Neural cell (in vitro differentiated cells): ENCODE data around the gene KRT16. TPM values are rescaled to one million over a fixed set of nuclear protein-coding genes. Genes with fewer than 3 reads are reported as not detected.

Experiments
- H2AFZ ChIP-seq: fragments of 200-600, 300-800 bp; sonication (generic), shearing (Covaris generic); 2 replicates; pipeline ENCODE4 v1.6.0; 2014; ENCODE audit warnings: low read depth, mild to moderate bottlenecking, antibody characterized with exemption, low read length, moderate library complexity
- H3F3A ChIP-seq: fragments of 200-600 bp; shearing (Covaris generic); 2 replicates; pipeline ENCODE4 v1.6.1; 2016; ENCODE audit warnings: mild to moderate bottlenecking, moderate library complexity, mixed read lengths, antibody characterized with exemption, low read length; ENCODE audit not compliant: insufficient read depth, poor library complexity, severe bottlenecking
- H3K27ac ChIP-seq: fragments of 200-600, 300-800 bp; sonication (generic), shearing (Covaris generic); 2 replicates; pipeline ENCODE4 v1.5.1; 2014; ENCODE audit warnings: mild to moderate bottlenecking, low read length, moderate library complexity
- H3K27me3 ChIP-seq: fragments of 300-800, 200-600 bp; sonication (generic), shearing (Covaris generic); 2 replicates; pipeline ENCODE4 v1.6.0; 2014; ENCODE audit warnings: mild to moderate bottlenecking, low read depth, low read length, moderate library complexity; ENCODE audit not compliant: insufficient read depth
- H3K36me3 ChIP-seq: fragments of 300-800, 200-600 bp; sonication (generic), shearing (Covaris generic); 2 replicates; pipeline ENCODE4 v1.5.1; 2014; ENCODE audit warnings: mild to moderate bottlenecking, antibody characterized with exemption, low read length, moderate library complexity; ENCODE audit not compliant: insufficient read depth
- H3K4me2 ChIP-seq: fragments of 300-800, 200-600 bp; sonication (generic), shearing (Covaris generic); 2 replicates; pipeline ENCODE4 v1.6.0; 2014; ENCODE audit warnings: mild to moderate bottlenecking, low read length
- H3K4me3 ChIP-seq: fragments of 300-800, 200-600 bp; sonication (generic), shearing (Covaris generic); 2 replicates; pipeline ENCODE4 v1.5.1; 2014; ENCODE audit warnings: mild to moderate bottlenecking, low read length, moderate library complexity
- H3K79me2 ChIP-seq: fragments of 200-600 bp; shearing (Covaris generic); replicated peaks from 2 replicates; pipeline ENCODE4 v1.6.0; 2014; ENCODE audit warnings: mild to moderate bottlenecking, low read length, moderate library complexity; ENCODE audit not compliant: insufficient read depth
- H3K9ac ChIP-seq: fragments of 300-800, 200-600 bp; sonication (generic), shearing (Covaris generic); 2 replicates; pipeline ENCODE4 v1.6.1; 2016; ENCODE audit warnings: mild to moderate bottlenecking, low read length, mixed read lengths
- H3K9me2 ChIP-seq: fragments of 200-600 bp; shearing (Covaris generic); 2 replicates; pipeline ENCODE4 v1.6.1; 2016; ENCODE audit warnings: mild to moderate bottlenecking, low read length, mixed read lengths; ENCODE audit not compliant: insufficient read depth
- H3K9me3 ChIP-seq: fragments of 200-600, 300-800 bp; sonication (generic), shearing (Covaris generic); 2 replicates; pipeline ENCODE4 v1.6.1; 2016; ENCODE audit warnings: mild to moderate bottlenecking, mixed run types, low read length, moderate library complexity, mixed read lengths
- H4K20me1 ChIP-seq: fragments of 200-600 bp; shearing (Covaris generic); 2 replicates; pipeline ENCODE4 v1.6.1; 2016; ENCODE audit warnings: mild to moderate bottlenecking, mixed run types; ENCODE audit not compliant: insufficient read depth
- EP300 ChIP-seq: fragments of 450-650 bp; conservative IDR thresholded peaks from 2 replicates; pipeline ENCODE4 v1.6.1; 2014; ENCODE audit warnings: antibody characterized with exemption, mild to moderate bottlenecking, moderate library complexity; ENCODE audit not compliant: poor library complexity, severe bottlenecking
- EZH2 ChIP-seq: fragments of 200-600, 300-800 bp; shearing (Covaris generic), sonication (generic); IDR thresholded peaks from 2 replicates; pipeline ENCODE4 v1.6.1; 2014; ENCODE audit warnings: antibody characterized with exemption, low read length, borderline replicate concordance, mild to moderate bottlenecking; ENCODE audit not compliant: insufficient read depth, poor library complexity, severe bottlenecking
- MXI1 ChIP-seq: fragments of 450-650 bp; conservative IDR thresholded peaks from 2 replicates; pipeline ENCODE4 v1.6.1; 2014; ENCODE audit warnings: antibody characterized with exemption, mild to moderate bottlenecking; ENCODE audit not compliant: poor library complexity, severe bottlenecking
- POLR2AphosphoS5 ChIP-seq: IDR thresholded peaks from 2 replicates; pipeline ENCODE4 v1.6.1; 2012
- RAD21 ChIP-seq: fragments of 450-650 bp; conservative IDR thresholded peaks from 2 replicates; pipeline ENCODE4 v1.6.1; 2014; ENCODE audit warnings: antibody characterized with exemption, mild to moderate bottlenecking, moderate library complexity
- REST ChIP-seq: IDR thresholded peaks from 2 replicates; pipeline ENCODE4 v1.6.1; 2012; ENCODE audit warnings: borderline replicate concordance
- SMC3 ChIP-seq: fragments of 450-650 bp; conservative IDR thresholded peaks from 2 replicates; pipeline ENCODE4 v1.6.1; 2014; ENCODE audit warnings: antibody characterized with exemption, mild to moderate bottlenecking, moderate library complexity; ENCODE audit not compliant: poor library complexity
- TAF1 ChIP-seq: IDR thresholded peaks from 2 replicates; pipeline ENCODE4 v1.6.1; 2012; ENCODE audit warnings: low read depth
- polyA plus RNA-seq: library from polyadenylated mRNA; depleted of rRNA; stranded (reverse); fragments of >200 nt; gene quantifications from 2 replicates; pipeline ENCODE4 v1.2.3, GENCODE V29; 2014
- TF ChIP-seq, protein P1 (sequence below): fragments of 450-650 bp; IDR thresholded peaks from 2 replicates; pipeline ENCODE4 v1.5.1; 2014; ENCODE audit warnings: antibody characterized with exemption, mild to moderate bottlenecking, moderate library complexity; ENCODE audit not compliant: poor library complexity, severe bottlenecking

KRT16 gene
- polyA plus RNA-seq, 1 donor from 2014 or later = not detected

DNA sequence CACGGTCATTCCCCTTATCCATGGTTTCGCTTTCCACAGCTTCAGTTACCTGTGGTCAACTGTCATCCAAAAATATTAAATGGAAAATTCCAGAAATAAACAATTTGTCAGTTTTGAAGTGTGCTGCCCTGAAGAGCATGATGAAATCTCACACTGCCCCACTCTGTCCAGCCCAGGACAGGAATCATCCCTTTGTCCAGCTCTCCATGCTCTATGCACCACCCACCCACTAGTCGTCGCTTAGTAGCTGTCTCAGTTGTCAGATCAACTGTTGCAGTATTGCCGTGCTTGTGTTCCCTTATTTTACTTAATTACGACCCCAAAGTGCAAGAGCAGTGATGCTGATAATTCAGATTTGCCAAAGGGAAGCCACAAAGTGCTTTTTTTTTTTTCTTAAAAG lies 51.0 kb downstream of the KRT16 start:
- H3K79me2 ChIP-seq = no peaks in the 10 kb centered on the region
- H3F3A ChIP-seq = no peaks in the 10 kb centered on the region
- H3K9ac ChIP-seq = no peak overlapping the region
- H3K27ac ChIP-seq = no peak overlapping the region
- no peaks in the 10 kb centered on the region for H3K36me3 ChIP-seq
- no peak overlapping the region for H3K4me3 ChIP-seq
- no peaks in the 10 kb centered on the region for H3K27me3 ChIP-seq
- no peaks in the 10 kb centered on the region for H4K20me1 ChIP-seq
- no peaks in the 10 kb centered on the region for H3K9me2 ChIP-seq
- no peak overlapping the region for H2AFZ ChIP-seq
- no peak overlapping the region for H3K4me2 ChIP-seq
- H3K9me3 ChIP-seq = no peaks in the 10 kb centered on the region
- no peak for TF ChIP-seq MXI1
- TF ChIP-seq TAF1 = no peak
- TF ChIP-seq, protein P1, sequence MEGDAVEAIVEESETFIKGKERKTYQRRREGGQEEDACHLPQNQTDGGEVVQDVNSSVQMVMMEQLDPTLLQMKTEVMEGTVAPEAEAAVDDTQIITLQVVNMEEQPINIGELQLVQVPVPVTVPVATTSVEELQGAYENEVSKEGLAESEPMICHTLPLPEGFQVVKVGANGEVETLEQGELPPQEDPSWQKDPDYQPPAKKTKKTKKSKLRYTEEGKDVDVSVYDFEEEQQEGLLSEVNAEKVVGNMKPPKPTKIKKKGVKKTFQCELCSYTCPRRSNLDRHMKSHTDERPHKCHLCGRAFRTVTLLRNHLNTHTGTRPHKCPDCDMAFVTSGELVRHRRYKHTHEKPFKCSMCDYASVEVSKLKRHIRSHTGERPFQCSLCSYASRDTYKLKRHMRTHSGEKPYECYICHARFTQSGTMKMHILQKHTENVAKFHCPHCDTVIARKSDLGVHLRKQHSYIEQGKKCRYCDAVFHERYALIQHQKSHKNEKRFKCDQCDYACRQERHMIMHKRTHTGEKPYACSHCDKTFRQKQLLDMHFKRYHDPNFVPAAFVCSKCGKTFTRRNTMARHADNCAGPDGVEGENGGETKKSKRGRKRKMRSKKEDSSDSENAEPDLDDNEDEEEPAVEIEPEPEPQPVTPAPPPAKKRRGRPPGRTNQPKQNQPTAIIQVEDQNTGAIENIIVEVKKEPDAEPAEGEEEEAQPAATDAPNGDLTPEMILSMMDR = no peak
- TF ChIP-seq REST = no peak
- no peak for TF ChIP-seq EZH2
- no peak for TF ChIP-seq SMC3
- TF ChIP-seq EP300 = no peak
- no peak for TF ChIP-seq POLR2AphosphoS5
- no peak for TF ChIP-seq RAD21

Other genes with a start within 250 kb of the KRT16 start
- not detected in 2 replicates for gene KRT33B, start 243.0 kb downstream of the KRT16 start, polyA plus RNA-seq
- gene KRT34, start 230.5 kb downstream of the KRT16 start, polyA plus RNA-seq = not detected in 2 replicates
- not detected in 2 replicates for gene KRT31, start 215.2 kb downstream of the KRT16 start, polyA plus RNA-seq
- not detected in 2 replicates for gene KRT37, start 188.2 kb downstream of the KRT16 start, polyA plus RNA-seq
- gene KRT38, start 171.8 kb downstream of the KRT16 start, polyA plus RNA-seq = not detected in 2 replicates
- gene KRT32, start 145.4 kb downstream of the KRT16 start, polyA plus RNA-seq = not detected in 2 replicates
- not detected in 2 replicates for gene KRT35, start 131.6 kb downstream of the KRT16 start, polyA plus RNA-seq
- not detected in 2 replicates for gene KRT36, start 122.9 kb downstream of the KRT16 start, polyA plus RNA-seq
- not detected in 2 replicates for gene KRT13, start 107.2 kb downstream of the KRT16 start, polyA plus RNA-seq
- 0.09 TPM in 1 of 2 replicates, not detected in the other for gene KRT15, start 93.9 kb downstream of the KRT16 start, polyA plus RNA-seq
- gene KRT19, start 84.5 kb downstream of the KRT16 start, polyA plus RNA-seq = 0.56 and 1.6 TPM in 2 replicates
- gene KRT9, start 40.7 kb downstream of the KRT16 start, polyA plus RNA-seq = not detected in 2 replicates
- not detected in 2 replicates for gene KRT14, start 25.9 kb downstream of the KRT16 start, polyA plus RNA-seq
- gene KRT17, start 11.8 kb upstream of the KRT16 start, polyA plus RNA-seq = 0.78 TPM in 1 of 2 replicates, not detected in the other
- 257 and 258 TPM in 2 replicates for gene EIF1, start 76.1 kb upstream of the KRT16 start, polyA plus RNA-seq
- not detected in 2 replicates for gene GAST, start 99.6 kb upstream of the KRT16 start, polyA plus RNA-seq
- 0.79 and 1.5 TPM in 2 replicates for gene HAP1, start 121.9 kb upstream of the KRT16 start, polyA plus RNA-seq
- gene JUP, start 173.9 kb upstream of the KRT16 start, polyA plus RNA-seq = 46.1 and 82.2 TPM in 2 replicates
- 17.8 and 20.5 TPM in 2 replicates for gene P3H4, start 199.2 kb upstream of the KRT16 start, polyA plus RNA-seq
- 3.5 and 7.6 TPM in 2 replicates for gene FKBP10, start 200.2 kb upstream of the KRT16 start, polyA plus RNA-seq
- 272 and 281 TPM in 2 replicates for gene NT5C3B, start 223.5 kb upstream of the KRT16 start, polyA plus RNA-seq
- 0.22 TPM in 1 of 2 replicates, not detected in the other for gene KLHL10, start 225.1 kb upstream of the KRT16 start, polyA plus RNA-seq